Astrocyte of the spinal cord (primary cell): ENCODE measurements around the gene RTRAF.

ENCODE experiments used
- DNase-seq: peaks from one replicate; pipeline ENCODE4 v3.0.0; 2011; ENCODE audit warnings: low read depth, low spot score
- H3K4me3 ChIP-seq: 2 replicates; pipeline ENCODE4 v1.5.1; 2011; ENCODE audit warnings: low read depth, mild to moderate bottlenecking, low read length, moderate library complexity
- CTCF ChIP-seq: IDR thresholded peaks from 2 replicates; pipeline ENCODE4 v1.5.1; 2012; ENCODE audit warnings: low read depth, mild to moderate bottlenecking, low read length, inconsistent platforms
- in situ Hi-C: cut with HindIII; loops from 2 replicates; pipeline ENCODE4 v1.10.0; 2017; ENCODE audit warnings: low sequenced_read_pairs

RTRAF gene

GRCh38 chr14:51988221-51988620 lies 1.1 kb upstream of the RTRAF start:
- in situ Hi-C loops, result no loop called here
- no peak for TF ChIP-seq CTCF
- no peak for DNase-seq
- H3K4me3 ChIP-seq, result no peak overlapping the region

GRCh38 chr14:51990488-51990887 lies 1.1 kb downstream of the RTRAF start:
- peak overlapping the region; percentile 90 for H3K4me3 ChIP-seq
- no peak for TF ChIP-seq CTCF
- DNase-seq, result no peak
- in situ Hi-C loops, result no loop called here

- DNase-seq, result no peak
- H3K4me3 ChIP-seq, result no peak overlapping the region
- in situ Hi-C loops, result no loop called here
- TF ChIP-seq CTCF, result no peak
Observed at GRCh38 chr14:51993285-51993920, 4.1 kb downstream of the RTRAF start.

GRCh38 chr14:51996148-51996746 lies 6.9 kb downstream of the RTRAF start:
- in situ Hi-C loops, result no loop called here
- H3K4me3 ChIP-seq, result no peak overlapping the region
- TF ChIP-seq CTCF, result peak; percentile 63
- peak; percentile 76 for DNase-seq

- in situ Hi-C loops, result no loop called here
- H3K4me3 ChIP-seq, result no peak overlapping the region
- TF ChIP-seq CTCF, result no peak
- no peak for DNase-seq
Observed at GRCh38 chr14:51998348-51998747, 9.0 kb downstream of the RTRAF start.

- no peak overlapping the region for H3K4me3 ChIP-seq
- in situ Hi-C loops, result no loop called here
- TF ChIP-seq CTCF, result no peak
- DNase-seq, result peak; percentile 15
Observed at GRCh38 chr14:51999084-51999483, 9.7 kb downstream of the RTRAF start.
